ENCODE data around the gene KLF6.

KLF6 gene

DNA sequence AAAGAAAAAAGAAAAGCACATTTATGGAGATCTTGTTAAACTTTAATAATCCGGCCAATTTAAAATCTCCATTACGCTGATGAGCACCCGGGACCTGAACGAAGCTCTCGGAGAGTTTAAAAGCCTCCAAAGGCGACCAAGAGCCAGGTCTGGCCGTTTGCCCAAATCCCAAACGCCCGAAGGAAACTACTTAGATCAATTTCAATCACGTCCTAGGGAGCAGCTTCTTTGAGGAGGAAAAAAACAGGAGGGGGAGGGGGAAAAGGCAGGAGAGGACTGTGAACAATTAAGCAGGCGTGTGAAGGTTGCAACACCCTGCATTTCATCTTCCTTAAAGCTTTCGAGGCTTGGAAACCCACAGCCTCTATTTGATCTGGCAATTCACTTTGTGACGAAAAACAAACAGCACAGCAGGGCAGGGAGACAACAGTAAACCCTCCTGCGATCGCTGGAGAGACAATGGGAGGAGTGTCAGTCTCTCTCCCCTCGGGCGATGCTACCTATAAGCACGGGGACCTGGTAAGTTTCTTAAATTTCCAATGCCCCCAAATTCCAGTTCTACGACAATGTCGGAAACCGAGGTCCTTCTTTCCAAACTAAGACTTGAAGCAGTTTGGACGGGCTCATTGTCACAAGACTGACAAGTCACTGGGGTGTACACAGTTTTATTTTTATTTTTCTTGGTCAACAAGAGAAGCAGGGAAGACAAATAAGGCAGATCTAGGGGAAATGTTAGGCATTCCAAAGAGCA lies 1.2 kb downstream of the KLF6 start (continued):
- TF ChIP-seq BCL11A (tag by site-specific recombination; IDR thresholded peaks at IDR 0.05; ENCODE audit: low read depth) = no peak
- TF ChIP-seq KLF8 (tag by site-specific recombination; IDR thresholded peaks at IDR 0.05) = 0 out of 2 replicates have a peak, but pooled peaks have one; percentile 28
- no peak for TF ChIP-seq ZNF707 (tag by site-specific recombination; IDR thresholded peaks at IDR 0.05)
- TF ChIP-seq ZNF10 (tag by site-specific recombination; IDR thresholded peaks at IDR 0.05) = peak; percentile 63; the same call in 1 of the 2 replicates
- no peak for TF ChIP-seq ZNF138 (tag by site-specific recombination; IDR thresholded peaks at IDR 0.05; ENCODE audit: borderline replicate concordance)
- TF ChIP-seq ZNF549 (tag by site-specific recombination; IDR thresholded peaks at IDR 0.05) = no peak
- peak; percentile 40; the same call in 1 of the 2 replicates for TF ChIP-seq ZNF558 (tag by site-specific recombination; IDR thresholded peaks at IDR 0.05)
- no peak for TF ChIP-seq ZNF223 (tag by site-specific recombination; IDR thresholded peaks at IDR 0.05)
- TF ChIP-seq ZNF140 (tag by site-specific recombination; IDR thresholded peaks at IDR 0.05) = no peak
- peak; percentile 46; the same call in 1 of the 2 replicates for TF ChIP-seq KLF9 (tag by site-specific recombination; IDR thresholded peaks at IDR 0.05; ENCODE audit: low read depth)
- TF ChIP-seq SP2 (tag by site-specific recombination; IDR thresholded peaks at IDR 0.05) = no peak
- no peak for TF ChIP-seq ZNF121 (tag by site-specific recombination; IDR thresholded peaks at IDR 0.05)
- no peak for TF ChIP-seq MEIS1 (CRISPR knock-in tag; IDR thresholded peaks at IDR 0.05; ENCODE audit: borderline replicate concordance)
- TF ChIP-seq ZNF488 (tag by site-specific recombination; IDR thresholded peaks at IDR 0.05) = peak; percentile 81
- TF ChIP-seq, protein P1, sequence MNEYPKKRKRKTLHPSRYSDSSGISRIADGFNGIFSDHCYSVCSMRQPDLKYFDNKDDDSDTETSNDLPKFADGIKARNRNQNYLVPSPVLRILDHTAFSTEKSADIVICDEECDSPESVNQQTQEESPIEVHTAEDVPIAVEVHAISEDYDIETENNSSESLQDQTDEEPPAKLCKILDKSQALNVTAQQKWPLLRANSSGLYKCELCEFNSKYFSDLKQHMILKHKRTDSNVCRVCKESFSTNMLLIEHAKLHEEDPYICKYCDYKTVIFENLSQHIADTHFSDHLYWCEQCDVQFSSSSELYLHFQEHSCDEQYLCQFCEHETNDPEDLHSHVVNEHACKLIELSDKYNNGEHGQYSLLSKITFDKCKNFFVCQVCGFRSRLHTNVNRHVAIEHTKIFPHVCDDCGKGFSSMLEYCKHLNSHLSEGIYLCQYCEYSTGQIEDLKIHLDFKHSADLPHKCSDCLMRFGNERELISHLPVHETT (tag by site-specific recombination; IDR thresholded peaks at IDR 0.05) = no peak
- no peak for TF ChIP-seq ZBTB11 (tag by site-specific recombination; conservative IDR thresholded peaks at IDR 0.05; ENCODE audit: low read depth)
- no peak for TF ChIP-seq OVOL3 (tag by site-specific recombination; IDR thresholded peaks at IDR 0.05)
- TF ChIP-seq ZNF426 (tag by site-specific recombination; IDR thresholded peaks at IDR 0.05) = no peak
- TF ChIP-seq ZNF660 (tag by site-specific recombination; IDR thresholded peaks at IDR 0.05) = no peak; the same call in 1 of the 2 replicates
- no peak for TF ChIP-seq ZNF221 (tag by site-specific recombination; IDR thresholded peaks at IDR 0.05; ENCODE audit: borderline replicate concordance)
- TF ChIP-seq, protein P2, sequence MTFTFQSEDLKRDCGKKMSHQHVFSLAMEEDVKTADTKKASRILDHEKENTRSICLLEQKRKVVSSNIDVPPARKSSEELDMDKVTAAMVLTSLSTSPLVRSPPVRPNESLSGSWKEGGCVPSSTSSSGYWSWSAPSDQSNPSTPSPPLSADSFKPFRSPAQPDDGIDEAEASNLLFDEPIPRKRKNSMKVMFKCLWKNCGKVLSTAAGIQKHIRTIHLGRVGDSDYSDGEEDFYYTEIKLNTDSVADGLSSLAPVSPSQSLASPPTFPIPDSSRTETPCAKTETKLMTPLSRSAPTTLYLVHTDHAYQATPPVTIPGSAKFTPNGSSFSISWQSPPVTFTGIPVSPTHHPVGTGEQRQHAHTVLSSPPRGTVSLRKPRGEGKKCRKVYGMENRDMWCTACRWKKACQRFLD (tag by site-specific recombination; IDR thresholded peaks at IDR 0.05) = no peak
- TF ChIP-seq, protein P3, sequence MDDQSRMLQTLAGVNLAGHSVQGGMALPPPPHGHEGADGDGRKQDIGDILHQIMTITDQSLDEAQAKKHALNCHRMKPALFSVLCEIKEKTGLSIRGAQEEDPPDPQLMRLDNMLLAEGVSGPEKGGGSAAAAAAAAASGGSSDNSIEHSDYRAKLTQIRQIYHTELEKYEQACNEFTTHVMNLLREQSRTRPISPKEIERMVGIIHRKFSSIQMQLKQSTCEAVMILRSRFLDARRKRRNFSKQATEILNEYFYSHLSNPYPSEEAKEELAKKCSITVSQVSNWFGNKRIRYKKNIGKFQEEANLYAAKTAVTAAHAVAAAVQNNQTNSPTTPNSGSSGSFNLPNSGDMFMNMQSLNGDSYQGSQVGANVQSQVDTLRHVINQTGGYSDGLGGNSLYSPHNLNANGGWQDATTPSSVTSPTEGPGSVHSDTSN (CRISPR knock-in tag; IDR thresholded peaks at IDR 0.05) = no peak
- TF ChIP-seq REST (tag by site-specific recombination; IDR thresholded peaks at IDR 0.05) = 0 out of 2 replicates have a peak, but pooled peaks have one; percentile 9
- TF ChIP-seq HOXD13 (CRISPR knock-in tag; IDR thresholded peaks at IDR 0.05; ENCODE audit: borderline replicate concordance) = no peak
- peak; percentile 96 for TF ChIP-seq ZSCAN16 (tag by site-specific recombination; IDR thresholded peaks at IDR 0.05)
